Measurements from ENCODE around the gene INPP5F. TPM values are rescaled to one million over a fixed set of nuclear protein-coding genes. Genes with fewer than 3 reads are reported as not detected.

The INPP5F gene
- total and polyA plus RNA-seq, 2 experiments from 2014 or later, result 41.4 to 86.0 TPM

GRCh38 chr10:119834188-119834587 lies 108.3 kb downstream of the INPP5F start (continued):
- no peak for TF ChIP-seq POLR2AphosphoS5 (IDR thresholded peaks at IDR 0.05; ENCODE audit: low read depth)
- no peak for TF ChIP-seq CTCF (conservative IDR thresholded peaks at IDR 0.05; ENCODE audit: low read depth in 2 of 2)
- TF ChIP-seq REST (IDR thresholded peaks at IDR 0.05; ENCODE audit: unreplicated experiment), result no peak

GRCh38 chr10:119845656-119846055 lies 119.8 kb downstream of the INPP5F start:
- Mint-ChIP-seq H3K27ac (no peak overlapping the region), H3K27me3 (ENCODE audit: insufficient read depth, low read depth, poor library complexity) (peaks cover 1% of the 10 kb centered on the region), H3K4me3 (no peak overlapping the region), H3K4me1 (no peaks in the 10 kb centered on the region), H3K36me3 (ENCODE audit: low read depth) (peaks cover 89% of the 10 kb centered on the region), H3K9me3 (no peaks in the 10 kb centered on the region)
- H3K27me3 ChIP-seq (ENCODE audit: insufficient read depth), result no peaks in the 10 kb centered on the region
- H3K27ac ChIP-seq (ENCODE audit: low read depth), result no peak overlapping the region
- H2AFZ ChIP-seq, result no peak overlapping the region
- peaks cover 3% of the 10 kb centered on the region for H4K20me1 ChIP-seq (replicated peaks; ENCODE audit: insufficient read depth)
- peaks cover 54% of the 10 kb centered on the region for H3K36me3 ChIP-seq (ENCODE audit: insufficient read depth)
- DNase-seq (ENCODE audit: low spot score), result no peak
- no peaks in the 10 kb centered on the region for H3K9me2 ChIP-seq (ENCODE audit: insufficient read depth)
- no peak for ATAC-seq
- no peak overlapping the region for H3K4me3 ChIP-seq
- no peaks in the 10 kb centered on the region for H3K4me1 ChIP-seq (ENCODE audit: insufficient read depth)
- no peak overlapping the region for H3K4me2 ChIP-seq
- H3F3A ChIP-seq (replicated peaks; ENCODE audit: low read depth), result no peaks in the 10 kb centered on the region
- H3K79me2 ChIP-seq (replicated peaks; ENCODE audit: insufficient read depth), result no peaks in the 10 kb centered on the region; the same call in 1 of the 2 replicates
- TF ChIP-seq CTCF (conservative IDR thresholded peaks at IDR 0.05; ENCODE audit: low read depth in 2 of 2) (no peak), NANOG (IDR thresholded peaks at IDR 0.05; ENCODE audit: borderline replicate concordance) (no peak), POLR2AphosphoS5 (IDR thresholded peaks at IDR 0.05; ENCODE audit: low read depth) (no peak), STAT1 (IDR thresholded peaks at IDR 0.05; ENCODE audit: unreplicated experiment) (no peak), ETS1 (IDR thresholded peaks at IDR 0.05) (no peak), EZH2 (IDR thresholded peaks at IDR 0.05; ENCODE audit: low read depth, unreplicated experiment) (no peak), REST (IDR thresholded peaks at IDR 0.05; ENCODE audit: unreplicated experiment) (no peak), JUNB (IDR thresholded peaks at IDR 0.05; ENCODE audit: unreplicated experiment) (no peak)
